Thyroid gland (tissue), 4 donors: ENCODE results near the gene CYP4F12. TPM values are rescaled to one million over a fixed set of nuclear protein-coding genes. Genes with fewer than 3 reads are reported as not detected.

Experiments used
- DNase-seq, 2 donors: peaks; one replicate each; pipeline ENCODE4 v3.0.0-alpha.2; 2019
- H3K27ac ChIP-seq, 3 donors: fragments of 200-600 bp; sonication (generic); 1 replicate in 2 of 3; 2 replicates in 1 of 3; pipeline ENCODE4 v1.5.1; 2016 to 2019; ENCODE audit warnings: mild to moderate bottlenecking in 1 of 3, moderate library complexity in 1 of 3
- H3K27me3 ChIP-seq: fragments of 200-600 bp; sonication (generic); one replicate; pipeline ENCODE4 v1.5.1; 2019
- H3K36me3 ChIP-seq, 2 donors: fragments of 200-600 bp; sonication (generic); one replicate each; pipeline ENCODE4 v1.5.1; 2016 to 2019
- H3K4me1 ChIP-seq, 2 donors: fragments of 200-600 bp; sonication (generic); one replicate each; pipeline ENCODE4 v1.5.1; 2017 to 2019
- H3K4me3 ChIP-seq, 3 donors: fragments of 200-600 bp; sonication (generic); replicated peaks in 1 of 3; 1 replicate in 2 of 3; 2 replicates in 1 of 3; pipeline ENCODE4 v1.5.1; 2016; ENCODE audit warnings: mild to moderate bottlenecking in 1 of 3
- H3K9me3 ChIP-seq: fragments of 200-600 bp; sonication (generic); one replicate; pipeline ENCODE4 v1.5.1; 2017
- POLR2A ChIP-seq, 2 donors: fragments of 450-650 bp; IDR thresholded peaks; one replicate each; pipeline ENCODE4 v1.6.1; 2017; ENCODE audit warnings: antibody characterized with exemption in 2 of 2, mild to moderate bottlenecking in 2 of 2, moderate library complexity in 1 of 2
- WGBS, 2 donors: methylation state at CpG; one replicate each; pipeline ENCODE4 v1.1.5; 2017; 5-methylcytosine and 5-hydroxymethylcytosine counted together
- intact Hi-C: fragments of 100-400 bp; cut with DNase I; formaldehyde crosslinking; loops from one replicate; pipeline ENCODE4 v1.15.1; 2023
- total RNA-seq, 4 donors: library from RNA; depleted of rRNA; stranded (reverse); fragments of >200 nt; gene quantifications; one replicate each; pipeline ENCODE4 v1.2.3, GENCODE V29; 2016
- TF ChIP-seq, protein P1 (sequence below), 6 experiments: fragments of 200-600 bp in 3 of 6; fragments of 450-650 bp in 3 of 6; sonication (generic) in 3 of 6; IDR thresholded peaks; one replicate each; pipeline ENCODE4 v1.5.1; 2016 to 2019; ENCODE audit warnings: antibody characterized with exemption in 6 of 6, mild to moderate bottlenecking in 2 of 6, inconsistent platforms in 1 of 6, moderate library complexity in 1 of 6

The CYP4F12 gene, protein sequence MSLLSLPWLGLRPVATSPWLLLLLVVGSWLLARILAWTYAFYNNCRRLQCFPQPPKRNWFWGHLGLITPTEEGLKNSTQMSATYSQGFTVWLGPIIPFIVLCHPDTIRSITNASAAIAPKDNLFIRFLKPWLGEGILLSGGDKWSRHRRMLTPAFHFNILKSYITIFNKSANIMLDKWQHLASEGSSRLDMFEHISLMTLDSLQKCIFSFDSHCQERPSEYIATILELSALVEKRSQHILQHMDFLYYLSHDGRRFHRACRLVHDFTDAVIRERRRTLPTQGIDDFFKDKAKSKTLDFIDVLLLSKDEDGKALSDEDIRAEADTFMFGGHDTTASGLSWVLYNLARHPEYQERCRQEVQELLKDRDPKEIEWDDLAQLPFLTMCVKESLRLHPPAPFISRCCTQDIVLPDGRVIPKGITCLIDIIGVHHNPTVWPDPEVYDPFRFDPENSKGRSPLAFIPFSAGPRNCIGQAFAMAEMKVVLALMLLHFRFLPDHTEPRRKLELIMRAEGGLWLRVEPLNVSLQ
- total RNA-seq, result 1 to 10 TPM; 1.9 to 4.6 (median 3.2) TPM

DNA sequence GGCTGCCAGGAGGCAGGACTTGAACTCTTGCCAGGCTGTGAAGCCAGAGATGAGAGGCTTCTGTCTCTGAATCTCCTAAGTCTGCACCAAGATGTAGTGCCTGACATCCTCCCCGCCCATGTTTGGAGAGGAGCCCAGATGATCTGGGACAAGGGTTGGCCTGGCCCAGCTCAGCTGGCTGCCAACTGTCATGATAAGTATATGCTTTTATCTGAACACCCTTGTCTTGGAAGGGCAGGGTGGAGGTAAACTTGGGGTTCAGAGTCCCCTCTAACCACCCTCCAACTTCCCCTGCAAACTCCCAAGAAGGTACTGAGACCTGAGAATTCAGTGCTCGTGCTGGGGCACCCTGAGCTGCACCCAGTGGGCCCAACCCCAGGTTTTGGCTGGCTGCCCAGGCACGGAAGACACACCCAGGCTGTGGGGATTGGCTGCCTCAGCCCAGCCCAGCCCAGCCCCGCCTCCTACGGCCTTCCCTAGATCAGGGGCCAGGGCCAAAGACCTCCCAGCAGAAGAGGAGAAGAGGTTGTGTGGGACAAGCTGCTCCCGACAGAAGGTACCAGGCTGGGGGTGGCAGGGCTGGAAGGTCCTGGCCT lies at the start of gene CYP4F12:
CYP4F12 (plus strand) TSS at position 508 of the 596 bp plus-strand sequence. CDS start 443 bp downstream, outside the sequence.
- no peak for TF ChIP-seq POLR2A (IDR thresholded peaks at IDR 0.05)
- TF ChIP-seq, protein P1, sequence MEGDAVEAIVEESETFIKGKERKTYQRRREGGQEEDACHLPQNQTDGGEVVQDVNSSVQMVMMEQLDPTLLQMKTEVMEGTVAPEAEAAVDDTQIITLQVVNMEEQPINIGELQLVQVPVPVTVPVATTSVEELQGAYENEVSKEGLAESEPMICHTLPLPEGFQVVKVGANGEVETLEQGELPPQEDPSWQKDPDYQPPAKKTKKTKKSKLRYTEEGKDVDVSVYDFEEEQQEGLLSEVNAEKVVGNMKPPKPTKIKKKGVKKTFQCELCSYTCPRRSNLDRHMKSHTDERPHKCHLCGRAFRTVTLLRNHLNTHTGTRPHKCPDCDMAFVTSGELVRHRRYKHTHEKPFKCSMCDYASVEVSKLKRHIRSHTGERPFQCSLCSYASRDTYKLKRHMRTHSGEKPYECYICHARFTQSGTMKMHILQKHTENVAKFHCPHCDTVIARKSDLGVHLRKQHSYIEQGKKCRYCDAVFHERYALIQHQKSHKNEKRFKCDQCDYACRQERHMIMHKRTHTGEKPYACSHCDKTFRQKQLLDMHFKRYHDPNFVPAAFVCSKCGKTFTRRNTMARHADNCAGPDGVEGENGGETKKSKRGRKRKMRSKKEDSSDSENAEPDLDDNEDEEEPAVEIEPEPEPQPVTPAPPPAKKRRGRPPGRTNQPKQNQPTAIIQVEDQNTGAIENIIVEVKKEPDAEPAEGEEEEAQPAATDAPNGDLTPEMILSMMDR (IDR thresholded peaks at IDR 0.05), result no peak

DNA sequence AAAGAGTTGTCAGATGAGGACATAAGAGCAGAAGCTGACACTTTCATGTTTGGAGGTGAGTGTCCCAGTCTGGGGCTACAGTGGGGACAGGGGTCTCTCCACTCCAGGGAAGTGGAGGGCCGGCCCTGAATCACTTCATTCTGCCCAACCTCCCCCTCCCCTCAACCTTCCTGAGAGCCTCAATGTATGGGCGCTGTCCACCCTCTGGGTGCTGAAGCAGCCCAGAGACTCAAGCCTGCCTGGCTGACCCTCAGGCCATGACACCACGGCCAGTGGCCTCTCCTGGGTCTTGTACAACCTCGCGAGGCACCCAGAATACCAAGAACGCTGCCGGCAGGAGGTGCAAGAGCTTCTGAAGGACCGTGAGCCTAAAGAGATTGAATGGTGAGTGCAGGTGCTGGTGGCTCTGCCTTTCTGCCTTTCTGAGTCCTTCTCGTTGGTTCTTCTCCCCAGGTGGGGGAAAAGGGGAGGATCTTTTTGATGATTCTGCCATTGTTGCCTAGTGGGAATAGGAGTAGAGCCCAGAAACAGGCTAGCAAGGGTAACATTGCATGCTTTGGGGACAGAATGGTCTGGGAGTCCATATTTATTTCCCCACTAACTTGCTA lies 49.1 kb upstream of the CYP4F12 start:
- TF ChIP-seq, protein P1 (IDR thresholded peaks at IDR 0.05), result no peak
- no peak for TF ChIP-seq POLR2A (IDR thresholded peaks at IDR 0.05)
- intact Hi-C loops, result no loop called here

More for the DNA sequence above, at the start of gene CYP4F12:
- 25 to 41% methylated on average over 6 of the region's 6 CpGs for WGBS, 2 donors
- H3K27me3 ChIP-seq, result no peaks in the 10 kb centered on the region
- intact Hi-C loops, result no loop called here
- H3K4me3 ChIP-seq, result no peak within 1 kb of the TSS
- peak; percentile 32 to 45 for DNase-seq
- no peak within 1 kb of the TSS for H3K27ac ChIP-seq
- peaks cover 0 to 6% of the 10 kb centered on the region in 2 donors for H3K4me1 ChIP-seq
- H3K36me3 ChIP-seq, result no peaks in the 10 kb centered on the region
- no peaks in the 10 kb centered on the region for H3K9me3 ChIP-seq

DNA sequence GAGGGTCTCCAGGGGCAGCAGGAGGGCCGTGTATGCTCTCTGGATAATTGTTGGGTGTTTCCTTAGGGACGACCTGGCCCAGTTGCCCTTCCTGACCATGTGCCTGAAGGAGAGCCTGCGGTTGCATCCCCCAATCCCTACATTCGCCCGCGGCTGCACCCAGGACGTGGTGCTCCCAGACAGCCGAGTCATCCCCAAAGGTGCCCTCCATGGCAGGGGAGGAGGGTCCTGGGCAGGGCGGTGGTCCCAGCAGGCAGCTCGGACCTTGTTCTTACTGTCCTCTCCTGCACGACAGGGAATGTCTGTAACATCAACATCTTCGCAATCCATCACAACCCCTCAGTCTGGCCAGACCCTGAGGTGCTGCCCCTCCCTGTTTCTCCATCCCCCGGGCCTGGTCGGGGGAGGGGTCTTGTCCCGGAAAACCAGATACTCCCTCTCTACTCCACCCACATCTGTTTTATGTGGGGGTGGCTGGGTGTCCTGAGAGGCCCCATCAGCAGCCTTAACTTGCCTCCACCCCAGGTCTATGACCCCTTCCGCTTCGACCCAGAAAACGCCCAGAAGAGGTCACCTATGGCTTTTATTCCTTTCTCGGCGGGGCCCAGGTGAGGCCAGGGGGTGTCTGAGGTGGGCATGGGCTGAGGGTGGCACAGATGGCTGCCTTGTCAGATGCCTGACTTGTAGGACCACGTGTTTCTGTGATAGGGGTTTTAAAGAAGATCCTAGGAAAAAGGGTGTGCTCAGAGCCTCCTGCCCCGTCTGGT lies 44.5 kb upstream of the CYP4F12 start:
- DNase-seq, result no peak
- H3K4me1 ChIP-seq, result no peaks in the 10 kb centered on the region
- peaks cover 3% of the 10 kb centered on the region for H3K27me3 ChIP-seq
- TF ChIP-seq POLR2A (IDR thresholded peaks at IDR 0.05), result no peak
- TF ChIP-seq, protein P1 (IDR thresholded peaks at IDR 0.05), result no peak
- no peaks in the 10 kb centered on the region for H3K36me3 ChIP-seq
- intact Hi-C loops, result no loop called here
- whole genome bisulfite sequencing, 2 donors, result 66 to 70% methylated on average over 22 of the region's 22 CpGs
- no peak overlapping the region for H3K27ac ChIP-seq
- no peaks in the 10 kb centered on the region for H3K9me3 ChIP-seq
- H3K4me3 ChIP-seq, result no peak overlapping the region

More for the DNA sequence above, 49.1 kb upstream of the CYP4F12 start:
- no peaks in the 10 kb centered on the region for H3K36me3 ChIP-seq
- no peak for DNase-seq
- no peak overlapping the region for H3K27ac ChIP-seq
- H3K9me3 ChIP-seq, result no peaks in the 10 kb centered on the region
- H3K4me3 ChIP-seq, result no peak overlapping the region
- H3K4me1 ChIP-seq, result no peaks in the 10 kb centered on the region
- H3K27me3 ChIP-seq, result no peaks in the 10 kb centered on the region
- 7 to 14% methylated on average over 6 to 9 of the region's 9 CpGs for WGBS, 2 donors

DNA sequence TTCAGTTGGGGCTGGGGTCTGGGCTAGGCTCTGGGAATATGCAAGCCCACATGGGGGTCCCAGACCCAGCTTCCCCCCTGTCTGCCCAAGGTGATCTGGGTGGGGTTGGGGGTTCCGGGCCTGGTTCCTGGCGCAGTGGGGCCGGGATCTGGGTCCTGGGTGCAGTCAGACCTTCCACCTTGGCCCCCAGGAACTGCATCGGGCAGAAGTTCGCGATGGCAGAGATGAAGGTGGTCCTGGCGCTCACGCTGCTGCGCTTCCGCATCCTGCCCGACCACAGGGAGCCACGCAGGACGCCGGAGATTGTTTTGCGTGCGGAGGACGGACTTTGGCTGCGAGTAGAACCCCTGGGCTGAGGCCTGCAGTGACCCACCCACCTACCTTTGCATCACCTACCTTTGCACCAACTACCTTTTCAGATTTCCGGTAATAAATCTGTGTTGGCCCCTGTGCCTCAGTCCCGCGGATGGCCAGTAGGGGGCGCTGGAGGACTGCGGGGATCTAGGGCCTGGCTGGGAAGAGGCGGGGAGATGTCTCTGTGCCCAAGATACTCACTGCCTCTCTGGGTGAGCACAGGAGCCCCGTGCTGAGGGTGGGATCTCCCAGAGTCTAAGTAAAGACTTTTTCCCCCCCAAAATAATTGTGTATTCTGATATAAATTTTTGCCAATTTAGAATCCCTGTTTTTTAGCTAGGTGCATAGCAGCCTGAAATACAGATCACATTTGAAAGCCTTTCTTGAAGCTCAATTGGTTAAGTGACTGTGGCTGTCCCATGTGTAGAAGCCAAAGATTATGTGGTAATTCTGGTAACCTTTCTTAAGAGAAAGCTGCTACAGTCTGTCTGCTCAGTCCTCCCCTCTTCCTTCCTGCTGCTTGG lies 43.6 kb upstream of the CYP4F12 start:
- WGBS, 2 donors, result 9 to 13% methylated on average over 22 to 24 of the region's 25 CpGs

More for the DNA sequence above, 43.6 kb upstream of the CYP4F12 start:
- DNase-seq, result peak; percentile 70 to 72
- intact Hi-C loops, result no loop called here
- H3K27ac ChIP-seq, result no peak overlapping the region
- no peak for TF ChIP-seq POLR2A (IDR thresholded peaks at IDR 0.05)
- TF ChIP-seq, protein P1 (IDR thresholded peaks at IDR 0.05), result peak; percentile 77 to 94 (median 89)
- H3K27me3 ChIP-seq, result peaks cover 3% of the 10 kb centered on the region
- H3K36me3 ChIP-seq, result no peaks in the 10 kb centered on the region
- no peaks in the 10 kb centered on the region for H3K4me1 ChIP-seq
- H3K4me3 ChIP-seq, result no peak overlapping the region
- no peaks in the 10 kb centered on the region for H3K9me3 ChIP-seq
